ENCODE results near the gene UBR1.
"Not testable (repeated sequence)": the region's sequence is repeated elsewhere in the genome, so short reads cannot be mapped to it uniquely, and the experiment has no call there.

Gene UBR1

DNA sequence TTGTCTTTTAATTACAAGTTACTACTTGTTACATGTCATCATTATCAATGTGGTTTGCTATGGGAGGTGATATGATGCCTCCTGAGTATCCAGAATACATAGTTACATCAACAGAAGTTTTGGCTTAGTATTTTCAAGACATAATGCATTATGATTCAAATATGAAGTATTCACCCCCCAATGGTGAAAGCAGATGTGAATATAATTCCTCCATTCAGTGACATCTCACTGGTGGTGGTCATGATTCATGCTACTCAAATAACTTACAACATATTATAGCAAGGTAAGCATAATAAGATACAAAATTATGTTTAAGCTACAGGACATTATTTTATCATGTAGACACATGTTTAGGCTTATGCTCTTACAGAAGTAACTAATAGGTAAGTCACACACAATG, 150.3 kb downstream of the UBR1 start:
- no peak for DNase-seq

GRCh38 chr15:42954291-42954690, 151.5 kb downstream of the UBR1 start:
- no peak for DNase-seq

GRCh38 chr15:42948898-42949297, 156.9 kb downstream of the UBR1 start:
- not testable (repeated sequence) for DNase-seq

DNA sequence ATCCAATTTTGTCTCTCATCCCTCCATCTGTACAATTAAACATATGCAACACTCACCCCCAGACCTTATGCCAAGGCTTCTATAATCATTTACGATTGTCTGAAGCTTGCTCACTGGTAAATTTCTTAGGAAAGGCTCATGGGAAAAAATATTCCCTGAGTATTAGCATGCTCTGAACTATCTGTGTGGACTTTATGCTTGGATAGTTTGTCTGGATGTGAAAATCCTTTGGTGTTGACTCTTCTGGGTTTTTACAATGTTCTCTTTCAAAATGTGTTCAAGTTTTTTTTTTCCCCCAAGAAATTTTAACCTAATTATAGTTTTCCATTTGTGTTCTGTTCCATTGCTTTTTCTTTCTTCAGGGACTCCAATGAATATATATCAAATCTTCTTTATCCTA, 165.3 kb downstream of the UBR1 start:
- no peak for DNase-seq

DNA sequence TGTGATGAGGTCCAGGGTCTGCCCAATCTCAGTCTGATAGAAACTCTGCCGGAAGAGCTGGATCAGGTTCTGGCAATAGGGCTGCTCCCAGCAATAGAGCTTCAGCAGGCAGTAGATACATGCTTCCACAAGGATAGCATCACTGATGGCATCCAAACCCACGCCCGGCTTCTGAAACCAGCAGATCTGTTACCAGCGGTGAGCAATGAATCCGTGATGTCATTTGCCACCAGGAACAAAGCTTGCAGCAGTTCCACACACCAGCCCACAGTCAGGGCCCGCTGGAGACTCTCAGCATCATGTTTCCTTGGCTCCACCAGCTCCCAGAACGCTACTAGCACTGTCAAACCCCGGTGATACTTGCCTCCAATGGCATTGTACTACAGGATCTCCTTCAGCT, 166.0 kb downstream of the UBR1 start:
- no peak for DNase-seq

- DNase-seq: no peak
Observed at GRCh38 chr15:42937143-42937542, 168.7 kb downstream of the UBR1 start.

DNA sequence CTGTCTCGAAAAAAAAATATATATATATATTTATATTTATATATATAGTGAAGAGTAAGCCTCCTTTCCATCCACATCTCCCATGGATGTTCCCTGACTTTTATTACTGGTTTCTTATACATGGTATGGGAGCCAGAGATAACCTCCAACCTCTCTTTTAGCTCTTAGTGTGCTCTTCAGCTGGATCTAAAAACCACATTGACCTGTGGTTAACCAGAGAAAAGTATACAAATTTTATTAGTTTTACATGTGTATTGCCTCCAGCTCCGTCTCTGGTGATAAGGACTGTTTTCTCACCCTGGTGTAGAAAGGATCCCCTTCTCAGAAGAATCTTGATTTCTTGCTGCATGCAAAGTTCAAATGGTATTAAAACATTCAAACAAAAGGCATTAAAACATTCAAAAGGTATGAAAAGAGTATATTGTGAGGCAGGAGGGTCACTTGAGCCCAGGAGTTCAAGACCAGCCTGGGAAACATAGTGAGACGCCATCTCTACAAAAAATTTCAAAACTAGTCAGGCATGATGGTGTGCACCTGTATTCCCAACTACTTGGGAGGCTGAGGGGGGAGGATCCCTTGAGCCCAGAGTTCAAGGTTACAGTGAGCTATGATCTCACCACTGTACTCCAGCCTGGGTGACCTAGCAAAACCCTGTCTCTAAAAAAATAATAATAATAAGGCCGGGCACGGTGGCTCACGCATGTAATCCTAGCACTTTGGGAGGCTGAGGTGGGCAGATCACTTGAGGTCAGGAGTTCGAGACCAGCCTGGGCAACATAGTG, 171.8 kb downstream of the UBR1 start:
- no peak for DNase-seq

DNA sequence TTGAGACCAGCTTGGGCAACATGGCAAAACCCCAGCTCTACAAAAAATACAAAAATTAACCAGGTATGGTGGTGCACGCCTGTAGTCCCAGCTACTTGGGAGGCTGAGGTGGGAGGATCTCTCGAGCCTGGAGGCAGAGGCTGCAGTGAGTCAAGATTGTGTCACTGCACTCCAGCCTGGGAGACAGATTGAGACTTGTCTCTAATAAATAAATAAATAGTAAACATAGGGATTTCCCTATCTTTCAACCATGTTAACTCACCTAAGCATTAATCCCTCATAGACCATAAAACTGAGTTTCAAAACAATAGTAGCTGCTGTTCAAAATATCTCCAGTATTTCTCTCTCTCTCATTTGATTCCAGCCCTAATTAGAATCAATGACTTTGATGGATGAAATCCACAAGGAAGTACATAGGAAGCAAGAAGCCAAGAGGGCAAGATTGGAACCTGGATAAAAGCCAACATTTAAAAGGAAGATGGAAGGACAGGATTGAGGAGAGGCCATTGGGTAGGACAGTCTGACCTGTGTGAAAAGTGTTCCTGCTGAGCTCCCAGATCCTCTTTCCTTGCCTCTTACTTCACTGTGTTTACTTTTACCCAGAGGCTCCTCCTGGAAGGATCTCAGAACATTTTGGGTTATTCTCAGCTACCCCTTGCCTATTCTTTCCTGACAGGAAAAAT, 172.9 kb downstream of the UBR1 start:
- DNase-seq: no peak

GRCh38 chr15:42931702-42932486, 173.9 kb downstream of the UBR1 start:
- no peak for DNase-seq

DNA sequence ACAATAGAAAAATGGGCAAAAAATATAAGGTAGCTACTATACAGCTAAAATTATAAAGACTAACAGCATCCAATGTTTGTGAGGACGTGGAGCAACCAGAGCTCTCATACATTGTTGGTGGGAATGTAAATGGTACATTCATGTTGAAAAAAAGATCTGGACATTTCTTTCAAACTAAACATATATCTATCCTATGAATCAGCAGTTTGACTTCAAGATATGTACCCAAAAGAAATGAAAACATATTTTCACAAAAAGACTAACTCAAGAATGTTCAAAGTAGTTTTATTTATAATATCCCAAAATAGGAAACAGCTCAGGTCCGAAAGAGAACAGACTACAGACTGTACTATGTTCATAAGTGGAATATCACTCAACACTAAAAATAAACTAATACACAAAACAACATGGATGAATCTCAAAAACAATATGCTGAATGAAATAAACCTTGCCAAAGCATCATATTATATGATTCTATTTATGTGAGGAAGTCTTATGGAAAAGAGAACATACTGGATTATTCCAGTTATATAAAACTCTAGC, 176.5 kb downstream of the UBR1 start:
- DNase-seq: no peak

- no peak for DNase-seq
Observed at GRCh38 chr15:42921342-42921731, 184.5 kb downstream of the UBR1 start.

- DNase-seq: peak; percentile 95 to 98
Observed at GRCh38 chr15:42920519-42921341, 185.1 kb downstream of the UBR1 start, which contains the start of gene TTBK2. Gene TTBK2, minus strand, starts transcription at chr15:42920778. Its CDS starts 42,161 bp downstream, at chr15:42878617.

- DNase-seq: peak; percentile 62 to 68
Observed at GRCh38 chr15:42919799-42920518, 185.9 kb downstream of the UBR1 start.

DNA sequence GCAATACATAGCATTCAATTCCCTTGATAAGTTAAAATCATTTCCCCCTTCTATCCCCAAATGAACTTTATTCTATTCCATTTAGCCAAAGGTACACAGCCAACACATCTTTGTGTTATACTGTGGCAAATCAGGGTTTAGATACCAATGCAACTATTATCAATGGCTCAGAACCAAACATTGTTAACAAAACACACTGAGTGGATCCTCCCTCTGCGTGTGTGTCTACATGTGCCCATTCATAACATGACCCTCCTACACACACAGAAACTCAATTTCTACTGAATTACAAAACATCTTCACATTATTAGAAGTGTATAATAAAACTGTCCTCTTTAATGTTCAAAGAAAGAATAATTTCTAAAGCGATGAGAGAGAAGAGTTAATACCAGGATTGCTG, 186.5 kb downstream of the UBR1 start:
- DNase-seq: peak in 1 of 2 donors; percentile 8

DNA sequence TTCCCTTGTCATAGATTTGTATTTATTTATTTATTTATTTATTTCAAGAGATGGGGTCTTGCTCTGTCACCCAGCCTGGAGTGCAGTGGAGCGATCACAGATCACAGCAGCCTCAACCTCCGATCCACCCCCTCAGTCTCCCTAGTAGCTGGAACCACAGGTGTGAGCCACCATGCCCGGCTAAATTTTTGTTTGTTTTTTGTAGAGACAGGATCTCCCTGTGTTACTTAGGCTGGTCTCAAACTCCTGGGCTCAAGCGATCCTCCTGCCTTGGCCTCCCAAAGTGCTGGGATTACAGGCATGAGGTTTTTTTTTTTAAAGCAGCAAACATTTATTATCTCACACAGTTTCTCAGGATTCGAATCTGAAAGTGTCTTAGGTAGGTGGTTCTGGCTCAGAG, 187.8 kb downstream of the UBR1 start:
- no peak for DNase-seq

DNA sequence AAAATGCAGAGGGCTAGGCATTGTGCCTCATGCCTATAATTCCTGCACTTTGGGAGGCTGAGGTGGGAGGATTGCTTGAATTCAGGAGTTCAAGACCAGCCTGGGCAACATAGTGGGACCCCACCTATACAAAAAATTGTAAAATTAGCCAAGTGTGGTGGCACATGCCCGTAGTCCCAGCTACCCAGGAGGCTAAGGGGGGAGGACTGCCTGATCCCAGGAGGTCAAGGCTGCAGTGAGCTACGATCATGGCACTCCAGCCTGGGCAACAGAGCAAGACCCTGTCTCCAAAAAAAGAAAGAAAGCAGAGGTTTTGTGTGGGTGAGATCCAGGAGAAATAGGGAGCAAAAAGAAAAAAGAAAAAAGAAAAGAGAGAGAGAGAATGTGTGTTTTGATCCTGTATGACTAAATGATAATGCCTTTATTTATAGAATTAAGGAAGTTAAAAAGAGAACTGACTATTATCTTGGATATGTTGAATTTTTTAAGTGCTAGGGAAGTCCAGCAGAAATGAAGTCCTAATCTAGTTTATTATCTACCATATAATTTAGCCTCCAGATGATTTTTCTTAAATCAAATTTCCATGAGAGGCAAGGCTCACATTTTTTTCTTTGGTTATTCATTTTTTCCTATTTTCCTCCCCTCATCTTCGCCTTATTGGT, 190.1 kb downstream of the UBR1 start:
- peak; percentile 29 to 42 for DNase-seq

- peak in 1 of 2 donors; percentile 7 for DNase-seq
Observed at GRCh38 chr15:42914728-42915497, 190.9 kb downstream of the UBR1 start.

DNA sequence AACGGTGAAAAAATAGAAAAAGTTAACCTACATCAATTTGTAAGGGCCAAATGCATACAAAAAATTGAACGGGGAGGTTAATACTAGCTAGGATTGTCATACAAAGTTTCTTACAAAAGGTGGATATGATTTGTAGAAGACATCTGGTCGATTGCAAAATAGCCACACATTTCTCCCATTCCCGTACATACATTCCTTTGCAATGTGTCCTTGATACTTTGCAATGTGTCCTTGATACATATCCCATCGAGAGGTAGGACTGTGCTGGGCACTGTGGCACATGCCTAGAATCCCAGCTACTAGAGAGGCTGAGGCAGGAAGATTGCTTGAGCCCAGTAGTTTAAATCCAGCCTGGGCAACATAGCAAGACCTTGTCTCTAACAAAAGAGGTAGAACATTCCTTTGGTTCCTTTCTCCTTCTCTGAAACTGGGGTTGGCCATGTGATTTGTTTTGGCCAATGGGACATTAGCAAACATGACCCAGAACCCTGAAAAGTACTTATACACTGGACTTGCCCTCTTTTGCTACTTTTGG, 194.7 kb downstream of the UBR1 start:
- no peak for DNase-seq

GRCh38 chr15:42908538-42908937, 197.3 kb downstream of the UBR1 start:
- DNase-seq: no peak

Measured in inflammatory macrophage treated with lipopolysaccharide for 1 hour (primary cell).